ENCODE data around the gene EMP2. TPM values are rescaled to one million over a fixed set of nuclear protein-coding genes. Genes with fewer than 3 reads are reported as not detected.

EMP2 gene
- total and polyA plus RNA-seq, 2 donors (not counting 1 experiment from before 2014, with no cell fraction given) = 22.5 to 36.8 TPM

- no peaks in the 10 kb centered on the region for H3K36me3 ChIP-seq (ENCODE audit: control insufficient read depth, insufficient read depth, low read length)
- no peak for DNase-seq (ENCODE audit: low read depth in 2 of 2)
- no peaks in the 10 kb centered on the region for H3K79me2 ChIP-seq (ENCODE audit: control insufficient read depth, insufficient read depth, low read length)
- no peak overlapping the region for H3K27ac ChIP-seq (ENCODE audit: insufficient read depth, low read length)
- no peak overlapping the region for H2AFZ ChIP-seq (ENCODE audit: low read length)
- H3K4me2 ChIP-seq (ENCODE audit: extremely low read depth, insufficient read depth, low read length) = no peak overlapping the region
- no peak overlapping the region for H3K4me3 ChIP-seq (replicated peaks in 1 of 4; ENCODE audit: control extremely low read depth in 1 of 4, insufficient read depth in 1 of 4, low read depth in 3 of 4, low read length in 4 of 4)
- TF ChIP-seq CTCF (conservative IDR thresholded peaks at IDR 0.05 in 1 of 2, IDR thresholded peaks at IDR 0.05 in 1 of 2; ENCODE audit: low read depth in 1 of 2, low read length in 2 of 2) = no peak
- no peak for TF ChIP-seq EZH2 (IDR thresholded peaks at IDR 0.05; ENCODE audit: low read length, missing control alignments)
- H4K20me1 ChIP-seq (ENCODE audit: control insufficient read depth, extremely low read depth, insufficient read depth, low read length) = no peaks in the 10 kb centered on the region
- no peaks in the 10 kb centered on the region for H3K9me3 ChIP-seq (ENCODE audit: control insufficient read depth, insufficient read depth, low read depth, low read length)
- no peak overlapping the region for H3K9ac ChIP-seq (ENCODE audit: insufficient read depth, low read length)
- H3K27me3 ChIP-seq (ENCODE audit: control insufficient read depth, insufficient read depth, low read length) = peaks cover 1% of the 10 kb centered on the region
- H3K4me1 ChIP-seq (ENCODE audit: control insufficient read depth, extremely low read depth, insufficient read depth, low read length) = no peaks in the 10 kb centered on the region
Observed at GRCh38 chr16:10594312-10594950, 14.0 kb upstream of the EMP2 start.

- no peak overlapping the region for H3K27ac ChIP-seq (ENCODE audit: insufficient read depth, low read length)
- TF ChIP-seq CTCF (conservative IDR thresholded peaks at IDR 0.05 in 1 of 2, IDR thresholded peaks at IDR 0.05 in 1 of 2; ENCODE audit: low read depth in 1 of 2, low read length in 2 of 2) (no peak), EZH2 (IDR thresholded peaks at IDR 0.05; ENCODE audit: low read length, missing control alignments) (no peak)
- DNase-seq (ENCODE audit: low read depth in 2 of 2) = no peak
Observed at GRCh38 chr16:10592611-10593010, 12.2 kb upstream of the EMP2 start.

GRCh38 chr16:10590342-10590741, 9.9 kb upstream of the EMP2 start:
- H2AFZ ChIP-seq (ENCODE audit: low read length) = no peak overlapping the region
- no peak for DNase-seq (ENCODE audit: low read depth in 2 of 2)
- no peaks in the 10 kb centered on the region for H3K9me3 ChIP-seq (ENCODE audit: control insufficient read depth, insufficient read depth, low read depth, low read length)
- H3K4me1 ChIP-seq (ENCODE audit: control insufficient read depth, extremely low read depth, insufficient read depth, low read length) = no peaks in the 10 kb centered on the region
- TF ChIP-seq CTCF (conservative IDR thresholded peaks at IDR 0.05 in 1 of 2, IDR thresholded peaks at IDR 0.05 in 1 of 2; ENCODE audit: low read depth in 1 of 2, low read length in 2 of 2) (no peak), EZH2 (IDR thresholded peaks at IDR 0.05; ENCODE audit: low read length, missing control alignments) (no peak)
- no peak overlapping the region for H3K4me2 ChIP-seq (ENCODE audit: extremely low read depth, insufficient read depth, low read length)
- no peak overlapping the region for H3K27ac ChIP-seq (ENCODE audit: insufficient read depth, low read length)
- H3K4me3 ChIP-seq (replicated peaks in 1 of 4; ENCODE audit: control extremely low read depth in 1 of 4, insufficient read depth in 1 of 4, low read depth in 3 of 4, low read length in 4 of 4) = no peak overlapping the region
- H4K20me1 ChIP-seq (ENCODE audit: control insufficient read depth, extremely low read depth, insufficient read depth, low read length) = no peaks in the 10 kb centered on the region
- no peaks in the 10 kb centered on the region for H3K27me3 ChIP-seq (ENCODE audit: control insufficient read depth, insufficient read depth, low read length)
- H3K36me3 ChIP-seq (ENCODE audit: control insufficient read depth, insufficient read depth, low read length) = no peaks in the 10 kb centered on the region
- H3K79me2 ChIP-seq (ENCODE audit: control insufficient read depth, insufficient read depth, low read length) = no peaks in the 10 kb centered on the region
- no peak overlapping the region for H3K9ac ChIP-seq (ENCODE audit: insufficient read depth, low read length)

More at GRCh38 chr16:10592611-10593010, 12.2 kb upstream of the EMP2 start:
- H3K4me3 ChIP-seq (replicated peaks in 1 of 4; ENCODE audit: control extremely low read depth in 1 of 4, insufficient read depth in 1 of 4, low read depth in 3 of 4, low read length in 4 of 4) = no peak overlapping the region
- no peaks in the 10 kb centered on the region for H3K27me3 ChIP-seq (ENCODE audit: control insufficient read depth, insufficient read depth, low read length)
- no peaks in the 10 kb centered on the region for H3K36me3 ChIP-seq (ENCODE audit: control insufficient read depth, insufficient read depth, low read length)
- H4K20me1 ChIP-seq (ENCODE audit: control insufficient read depth, extremely low read depth, insufficient read depth, low read length) = no peaks in the 10 kb centered on the region
- no peak overlapping the region for H3K9ac ChIP-seq (ENCODE audit: insufficient read depth, low read length)
- no peaks in the 10 kb centered on the region for H3K79me2 ChIP-seq (ENCODE audit: control insufficient read depth, insufficient read depth, low read length)
- no peaks in the 10 kb centered on the region for H3K4me1 ChIP-seq (ENCODE audit: control insufficient read depth, extremely low read depth, insufficient read depth, low read length)
- no peak overlapping the region for H2AFZ ChIP-seq (ENCODE audit: low read length)
- no peaks in the 10 kb centered on the region for H3K9me3 ChIP-seq (ENCODE audit: control insufficient read depth, insufficient read depth, low read depth, low read length)
- no peak overlapping the region for H3K4me2 ChIP-seq (ENCODE audit: extremely low read depth, insufficient read depth, low read length)

All from fibroblast of lung (primary cell).